Activated naive CD4-positive, alpha-beta T cell treated with anti-CD3 and anti-CD28 coated beads, Interleukin-2, amount 50 U/mL, for 72 hours (primary cell): ENCODE data around the gene BCOR. TPM values are rescaled to one million over a fixed set of nuclear protein-coding genes. Genes with fewer than 3 reads are reported as not detected.
A peak's percentile ranks its signal among the peaks of the same experiment; 100 is the strongest.

ENCODE experiments used
- ATAC-seq, 2 donors: fragments of 150-1000 bp; cut with Tn5 transposase; 2 replicates each; pipeline ENCODE4 v1.10.0; 2021; ENCODE audit warnings: mild to moderate bottlenecking in 2 of 2, moderate library complexity in 2 of 2
- DNase-seq, 2 donors: peaks; one replicate each; pipeline ENCODE4 v3.0.0; 2021 to 2022; ENCODE audit warnings: low spot score in 2 of 2
- H3K27ac Mint-ChIP-seq, 2 donors: one replicate each; pipeline ENCODE4 v1.8.0; 2022; ENCODE audit warnings: mild to moderate bottlenecking in 2 of 2, mixed read lengths in 2 of 2
- H3K36me3 Mint-ChIP-seq, 2 donors: one replicate each; pipeline ENCODE4 v1.8.0; 2022; ENCODE audit warnings: mixed read lengths in 2 of 2
- H3K9me3 Mint-ChIP-seq, 2 donors: one replicate each; pipeline ENCODE4 v1.8.0; 2022; ENCODE audit warnings: mixed read lengths in 2 of 2
- total RNA-seq, 2 donors: library from RNA; stranded (reverse); gene quantifications; one replicate each; pipeline ENCODE4 v1.2.3, GENCODE V29; 2022

Gene BCOR
- total RNA-seq, 2 donors from 2014 or later, result 46.9 to 48.3 TPM

DNA sequence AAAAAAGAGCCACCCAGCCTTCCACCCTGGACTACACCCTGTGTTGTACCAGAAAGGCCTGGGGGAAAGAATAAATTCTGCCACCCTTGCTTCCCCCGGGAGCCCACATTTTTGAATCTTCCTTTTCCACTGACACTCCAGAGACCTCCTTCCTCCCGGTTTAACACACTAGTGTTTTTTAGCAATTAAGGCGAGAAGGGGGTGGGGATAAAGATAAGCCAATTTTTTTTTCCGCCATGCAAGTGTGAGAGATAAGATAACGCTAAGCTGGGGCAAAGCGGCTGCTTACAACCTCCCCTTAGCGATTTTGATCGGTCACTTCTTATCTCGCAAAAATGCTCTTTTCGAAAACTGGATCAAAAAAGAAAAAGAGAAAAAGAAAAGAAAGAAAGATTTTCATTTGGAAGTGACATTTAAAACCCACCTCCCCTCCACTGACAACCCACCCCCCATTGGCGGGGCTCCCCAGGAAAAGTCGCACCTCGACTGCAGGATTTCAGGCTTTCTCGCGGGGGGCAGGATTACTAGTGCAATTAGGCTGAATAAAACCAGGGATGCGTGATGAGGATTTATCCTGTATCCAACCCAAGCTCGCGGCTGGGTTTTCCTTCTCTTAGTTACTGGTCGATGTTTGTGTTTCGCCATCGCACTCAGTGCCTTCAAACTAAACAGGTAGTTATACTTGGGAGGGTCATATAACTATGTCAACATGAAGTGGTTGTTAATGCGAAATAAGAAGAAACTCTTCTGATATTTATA is 6.0 kb upstream of the BCOR start:
- DNase-seq (no peak), ATAC-seq (no peak)
- Mint-ChIP-seq H3K27ac (no peak overlapping the region), H3K9me3 (no peaks in the 10 kb centered on the region), H3K36me3 (no peaks in the 10 kb centered on the region)

DNA sequence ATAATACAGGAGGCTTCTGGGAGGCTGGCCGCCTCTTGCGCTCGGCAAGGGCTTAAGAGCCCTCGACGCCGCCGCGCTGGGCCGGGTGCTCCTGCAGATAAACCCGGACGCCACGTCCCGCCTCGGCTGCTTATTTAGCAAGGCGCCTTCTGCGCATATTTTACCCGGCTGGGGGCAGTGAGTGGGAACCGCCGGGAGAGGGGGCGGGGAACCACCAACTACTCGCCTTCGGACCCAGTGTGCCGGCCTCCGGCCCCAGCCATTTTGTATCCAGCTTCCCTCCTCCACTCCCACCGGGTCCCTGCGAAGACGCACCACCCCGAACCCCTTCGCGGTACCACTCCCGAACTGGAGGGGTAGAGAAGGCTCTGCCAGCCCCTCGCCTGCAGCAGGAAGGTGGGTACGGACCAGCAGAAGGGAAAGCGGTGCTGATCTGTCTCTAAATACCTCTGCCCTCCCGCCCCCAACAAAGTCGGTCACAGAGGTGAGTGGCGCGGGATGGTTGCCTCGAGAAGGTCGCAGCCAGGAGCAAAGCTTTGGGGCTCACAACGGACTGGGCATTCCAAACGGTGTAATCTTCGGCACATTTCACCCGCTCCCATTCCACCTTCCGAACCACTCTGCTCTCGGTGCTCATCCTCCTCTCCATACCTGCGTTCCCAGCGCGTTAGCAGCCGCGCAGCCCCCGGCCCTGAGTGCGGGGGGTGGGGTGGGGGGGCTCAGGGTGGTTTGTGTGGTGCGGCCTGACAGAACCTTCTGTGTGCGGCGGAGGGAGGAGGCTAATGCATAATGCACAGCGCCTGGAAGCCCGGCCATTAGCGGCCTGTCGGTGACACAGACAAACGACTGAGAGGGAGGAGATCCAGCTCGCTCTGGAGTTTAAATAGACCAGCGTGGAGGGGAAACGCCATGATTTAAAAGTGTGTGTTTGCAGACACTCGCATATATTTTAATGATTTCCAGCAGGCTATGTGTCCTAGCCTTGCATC is 4.9 kb upstream of the BCOR start:
- ATAC-seq (no peak), DNase-seq (no peak)
- Mint-ChIP-seq H3K36me3 (no peaks in the 10 kb centered on the region), H3K9me3 (no peaks in the 10 kb centered on the region), H3K27ac (no peak overlapping the region)

- Mint-ChIP-seq H3K36me3 (peaks cover 0 to 1% of the 10 kb centered on the region in 2 donors), H3K27ac (no peak overlapping the region), H3K9me3 (no peaks in the 10 kb centered on the region)
- ATAC-seq, result no peak
- no peak for DNase-seq
Observed at GRCh38 chrX:40101430-40101802, 3.7 kb upstream of the BCOR start.

GRCh38 chrX:40100537-40101429 is 3.0 kb upstream of the BCOR start:
- ATAC-seq (no peak), DNase-seq (no peak)
- Mint-ChIP-seq H3K36me3 (peaks cover 0 to 4% of the 10 kb centered on the region in 2 donors), H3K27ac (no peak overlapping the region), H3K9me3 (no peaks in the 10 kb centered on the region)

DNA sequence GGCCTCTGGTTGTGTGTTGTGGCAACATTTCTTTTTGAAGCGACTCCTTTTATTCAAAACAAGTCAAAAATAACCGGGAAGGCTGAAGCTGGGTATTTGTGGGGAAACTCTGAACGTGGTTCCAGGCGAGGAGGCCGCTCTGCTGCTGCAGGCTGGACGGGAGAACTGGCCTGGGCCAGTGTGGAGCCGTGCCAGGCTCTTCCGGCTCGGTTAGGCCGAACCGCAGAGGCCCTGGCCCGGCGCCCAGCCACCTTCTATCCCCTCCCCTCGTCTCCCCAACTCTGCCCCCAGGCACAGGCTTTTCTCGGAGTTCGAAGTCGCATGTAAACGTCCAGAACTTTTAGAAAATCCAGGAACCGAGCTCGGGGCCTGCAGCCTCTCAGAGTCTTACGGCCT is 2.4 kb upstream of the BCOR start:
- no peak for DNase-seq
- peaks cover 0 to 6% of the 10 kb centered on the region in 2 donors for H3K36me3 Mint-ChIP-seq
- no peak overlapping the region for H3K27ac Mint-ChIP-seq
- no peaks in the 10 kb centered on the region for H3K9me3 Mint-ChIP-seq
- ATAC-seq, result no peak

GRCh38 chrX:40099055-40099958 is 1.5 kb upstream of the BCOR start:
- Mint-ChIP-seq H3K36me3 (peaks cover 0 to 11% of the 10 kb centered on the region in 2 donors), H3K9me3 (no peaks in the 10 kb centered on the region), H3K27ac (peak overlapping the region in 1 of 2 donors; percentile 81)
- ATAC-seq (peak; percentile 9 to 38), DNase-seq (no peak)

DNA sequence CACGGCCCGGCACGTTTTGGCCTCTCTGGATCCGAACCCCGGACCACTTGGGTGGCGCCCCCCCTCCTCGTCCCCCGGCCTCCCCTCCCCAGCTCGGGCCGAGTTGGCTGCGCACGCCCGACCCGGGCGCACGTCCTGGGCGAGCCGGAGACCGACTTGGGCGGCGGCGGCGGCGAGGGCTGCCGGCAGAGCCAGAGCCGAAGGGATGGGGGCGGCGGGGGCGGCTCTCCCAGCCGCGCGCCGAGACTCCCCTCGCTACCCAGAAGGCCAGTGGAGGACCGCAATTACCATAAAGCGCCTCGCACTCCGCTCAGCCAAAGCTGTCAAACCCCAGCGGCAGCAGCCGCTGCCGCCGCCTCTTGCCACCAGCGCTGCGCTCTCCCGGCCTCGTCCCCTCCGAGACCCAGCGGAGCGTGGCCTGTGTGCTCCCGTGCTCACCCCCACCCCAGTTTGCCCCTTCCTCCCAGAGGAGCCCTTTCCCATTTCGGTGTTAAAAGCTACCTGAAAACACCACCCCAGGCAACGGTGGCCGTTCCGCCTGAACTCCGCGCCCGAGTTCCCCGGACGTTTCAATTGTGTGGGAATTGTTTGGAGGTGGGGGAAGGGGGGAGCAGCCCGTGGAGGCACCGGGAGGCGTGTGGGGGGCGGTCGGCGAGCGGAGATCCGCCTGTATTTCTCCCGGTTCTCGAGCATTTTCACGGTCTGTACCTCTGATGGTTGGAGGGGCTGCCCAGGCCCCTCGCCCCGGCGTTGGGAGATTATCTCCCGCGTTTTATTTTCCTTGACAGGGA is 701 bp upstream of the BCOR start:
- Mint-ChIP-seq H3K9me3 (no peaks in the 10 kb centered on the region), H3K36me3 (peaks cover 0 to 11% of the 10 kb centered on the region in 2 donors), H3K27ac (peak overlapping the region in 1 of 2 donors; percentile 81)
- ATAC-seq, result peak; percentile 30 to 32
- no peak for DNase-seq

DNA sequence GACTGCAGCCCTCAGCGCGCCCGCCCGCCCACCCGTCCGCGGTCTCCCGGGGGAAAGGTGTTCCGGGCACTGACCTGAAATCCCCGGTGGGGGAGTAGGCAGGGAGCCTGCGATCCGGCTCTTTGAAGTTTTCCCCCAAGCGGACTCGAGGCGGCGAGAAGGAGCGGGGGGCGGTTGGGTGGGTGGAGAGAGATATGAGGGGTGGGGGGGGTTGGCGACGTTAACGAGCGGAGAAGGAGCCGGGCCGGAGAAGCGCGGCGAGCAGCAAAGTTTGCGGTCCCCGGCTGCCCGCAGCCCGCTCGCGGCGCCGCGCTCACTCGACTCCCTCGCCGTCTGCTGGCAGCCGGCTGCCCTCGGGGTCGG is 636 bp downstream of the BCOR start:
- DNase-seq (no peak), ATAC-seq (no peak)
- H3K9me3 Mint-ChIP-seq, result no peaks in the 10 kb centered on the region
- peaks cover 11% of the 10 kb centered on the region in 2 donors for H3K36me3 Mint-ChIP-seq
- peak overlapping the region in 1 of 2 donors; percentile 44 for H3K27ac Mint-ChIP-seq

GRCh38 chrX:40096395-40097091 is 1.2 kb downstream of the BCOR start:
- no peak for DNase-seq
- Mint-ChIP-seq H3K36me3 (peaks cover 11% of the 10 kb centered on the region in 2 donors), H3K9me3 (no peaks in the 10 kb centered on the region), H3K27ac (peak overlapping the region; percentile 74 to 88)
- ATAC-seq, result peak; percentile 4 to 11

GRCh38 chrX:40095583-40096394 is 2.0 kb downstream of the BCOR start:
- peak in 1 of 2 donors; percentile 13 for ATAC-seq
- Mint-ChIP-seq H3K9me3 (no peaks in the 10 kb centered on the region), H3K27ac (peak overlapping the region; percentile 85 to 88), H3K36me3 (peaks cover 11 to 15% of the 10 kb centered on the region in 2 donors)
- no peak for DNase-seq

GRCh38 chrX:40094900-40095582 is 2.7 kb downstream of the BCOR start:
- H3K36me3 Mint-ChIP-seq, result peaks cover 11 to 15% of the 10 kb centered on the region in 2 donors
- H3K27ac Mint-ChIP-seq, result peak overlapping the region; percentile 85 to 88
- DNase-seq (no peak), ATAC-seq (no peak)
- H3K9me3 Mint-ChIP-seq, result no peaks in the 10 kb centered on the region

DNA sequence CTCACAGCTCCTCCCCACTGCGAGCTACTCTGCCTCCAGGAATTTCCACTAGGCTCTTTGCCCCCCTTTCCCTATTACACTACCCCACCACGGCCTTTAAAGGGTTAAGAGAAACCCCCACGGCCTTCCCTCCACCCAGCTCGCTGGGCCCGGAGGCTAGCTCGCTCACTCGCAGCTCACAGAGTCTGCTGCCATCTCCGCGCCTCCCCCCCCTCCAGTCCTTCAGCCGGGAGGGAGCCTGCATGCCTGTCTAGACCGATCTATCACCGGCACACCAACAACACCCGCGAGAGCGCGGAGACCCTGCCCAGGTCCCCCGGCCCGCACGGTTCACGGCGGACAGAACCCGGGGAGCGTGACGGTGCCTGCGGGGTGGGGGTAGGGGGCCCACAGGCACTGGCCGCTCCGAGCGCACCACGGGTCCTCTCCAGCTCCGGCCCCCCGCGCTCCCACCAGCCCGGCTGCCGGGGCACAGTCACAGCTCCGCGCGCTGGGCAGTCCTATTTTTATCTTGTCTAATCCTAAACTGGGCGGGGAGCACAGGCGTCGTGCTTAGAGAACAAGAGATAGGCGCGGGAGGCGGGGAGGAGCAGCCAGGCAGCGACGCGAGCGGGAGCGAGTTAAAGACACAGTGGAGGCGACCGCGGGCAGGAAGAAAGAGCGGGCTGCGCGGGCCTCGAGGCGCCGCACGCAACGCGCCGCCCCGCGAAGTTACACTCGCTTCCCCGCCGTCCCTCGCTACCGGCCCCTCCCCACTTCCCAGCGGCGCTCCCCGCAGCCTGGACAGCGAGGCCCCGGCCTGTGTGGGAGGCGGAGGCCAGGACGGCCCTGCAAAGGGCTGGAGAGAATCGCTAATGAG is 3.5 kb downstream of the BCOR start:
- ATAC-seq (peak in 1 of 2 donors; percentile 7), DNase-seq (no peak)
- Mint-ChIP-seq H3K9me3 (no peaks in the 10 kb centered on the region), H3K27ac (peak overlapping the region in 1 of 2 donors; percentile 88), H3K36me3 (peaks cover 11 to 15% of the 10 kb centered on the region in 2 donors)
